H9 (cell line): Measurements from ENCODE around the gene PPP3CB. TPM values are rescaled to one million over a fixed set of nuclear protein-coding genes. Genes with fewer than 3 reads are reported as not detected.
A peak's percentile ranks its signal among the peaks of the same experiment; 100 is the strongest.

Experiments used
- DNase-seq: peaks from one replicate; pipeline ENCODE4 v3.0.0-alpha.2; 2017
- H2AFZ ChIP-seq: one replicate; pipeline ENCODE4 v1.6.1; 2013; ENCODE audit warnings: mild to moderate bottlenecking, low read length, control low read depth, moderate library complexity
- H2AK5ac ChIP-seq: 2 replicates; pipeline ENCODE4 v1.6.1; 2013; ENCODE audit warnings: low read length, control low read depth, mixed read lengths; ENCODE audit not compliant: insufficient read length
- H2BK120ac ChIP-seq: one replicate; pipeline ENCODE4 v1.6.1; 2013; ENCODE audit warnings: low read depth, mild to moderate bottlenecking, low read length, control low read depth, inconsistent platforms; ENCODE audit not compliant: poor library complexity, severe bottlenecking
- H2BK12ac ChIP-seq: 2 replicates; pipeline ENCODE4 v1.6.1; 2013; ENCODE audit warnings: low read length, control low read depth, mixed read lengths, low read depth; ENCODE audit not compliant: insufficient read length
- H2BK15ac ChIP-seq: 2 replicates; pipeline ENCODE4 v1.6.1; 2013; ENCODE audit warnings: low read depth, low read length, control low read depth
- H2BK20ac ChIP-seq: one replicate; pipeline ENCODE4 v1.6.1; 2013; ENCODE audit warnings: low read depth, mild to moderate bottlenecking, low read length, control low read depth, inconsistent platforms; ENCODE audit not compliant: poor library complexity, severe bottlenecking
- H2BK5ac ChIP-seq: 2 replicates; pipeline ENCODE4 v1.6.1; 2013; ENCODE audit warnings: low read length, control low read depth, mixed read lengths; ENCODE audit not compliant: insufficient read length
- H3K14ac ChIP-seq: 2 replicates; pipeline ENCODE4 v1.6.1; 2013; ENCODE audit warnings: low read length, control low read depth; ENCODE audit not compliant: insufficient read depth
- H3K18ac ChIP-seq: 2 replicates; pipeline ENCODE4 v1.6.1; 2013; ENCODE audit warnings: low read depth, mild to moderate bottlenecking, mixed read lengths, low read length, control low read depth; ENCODE audit not compliant: insufficient read length
- H3K23ac ChIP-seq: 2 replicates; pipeline ENCODE4 v1.6.1; 2013; ENCODE audit warnings: low read length, control low read depth, mixed read lengths, low read depth; ENCODE audit not compliant: insufficient read length
- H3K23me2 ChIP-seq: 2 replicates; pipeline ENCODE4 v1.6.1; 2013; ENCODE audit warnings: low read depth, mild to moderate bottlenecking, mixed read lengths, low read length, control low read depth; ENCODE audit not compliant: insufficient read length, poor library complexity, severe bottlenecking
- H3K27ac ChIP-seq: 2 replicates; pipeline ENCODE4 v1.5.1; 2013; ENCODE audit warnings: low read length, control low read depth, mixed read lengths, low read depth; ENCODE audit not compliant: insufficient read length
- H3K27me3 ChIP-seq: 2 replicates; pipeline ENCODE4 v1.6.1; 2013; ENCODE audit warnings: low read length, control low read depth, inconsistent platforms; ENCODE audit not compliant: insufficient read depth
- H3K4ac ChIP-seq: 2 replicates; pipeline ENCODE4 v1.6.1; 2013; ENCODE audit warnings: low read depth, mild to moderate bottlenecking, control low read depth, inconsistent platforms, low read length, moderate library complexity
- H3K4me1 ChIP-seq: 2 replicates; pipeline ENCODE4 v1.6.1; 2013; ENCODE audit warnings: low read length, control low read depth, inconsistent platforms; ENCODE audit not compliant: insufficient read depth
- H3K4me2 ChIP-seq: 2 replicates; pipeline ENCODE4 v1.6.1; 2013; ENCODE audit warnings: low read length, control low read depth, mixed read lengths; ENCODE audit not compliant: insufficient read length, insufficient read depth
- H3K56ac ChIP-seq: 2 replicates; pipeline ENCODE4 v1.6.1; 2013; ENCODE audit warnings: low read depth, mild to moderate bottlenecking, mixed read lengths, low read length, control low read depth; ENCODE audit not compliant: insufficient read length
- H3K79me1 ChIP-seq: 2 replicates; pipeline ENCODE4 v1.6.1; 2013; ENCODE audit warnings: low read depth, mild to moderate bottlenecking, moderate library complexity, low read length, control low read depth, inconsistent platforms; ENCODE audit not compliant: insufficient read depth, poor library complexity, severe bottlenecking
- H3K79me2 ChIP-seq: 2 replicates; pipeline ENCODE4 v1.6.1; 2013; ENCODE audit warnings: low read length, control low read depth, inconsistent platforms; ENCODE audit not compliant: insufficient read depth
- H3K9ac ChIP-seq: 2 replicates; pipeline ENCODE4 v1.6.1; 2013; ENCODE audit warnings: low read length, control low read depth, mixed read lengths; ENCODE audit not compliant: insufficient read length; ENCODE audit errors: extremely low read depth
- H3K9me3 ChIP-seq: one replicate; pipeline ENCODE4 v1.6.1; 2013; ENCODE audit warnings: low read depth, low read length, inconsistent platforms; ENCODE audit not compliant: control insufficient read depth
- H3T11ph ChIP-seq: one replicate; pipeline ENCODE4 v1.6.1; 2013; ENCODE audit warnings: mild to moderate bottlenecking, low read length, control low read depth, inconsistent platforms
- H4K20me1 ChIP-seq: one replicate; pipeline ENCODE4 v1.6.1; 2013; ENCODE audit not compliant: control insufficient read depth, insufficient read length, insufficient read depth
- H4K5ac ChIP-seq: 2 replicates; pipeline ENCODE4 v1.6.1; 2013; ENCODE audit warnings: low read depth, mild to moderate bottlenecking, mixed read lengths, low read length, control low read depth; ENCODE audit not compliant: insufficient read length
- H4K8ac ChIP-seq: replicated peaks from 2 replicates; pipeline ENCODE4 v1.6.1; 2013; ENCODE audit warnings: low read length, control low read depth, mixed read lengths, low read depth; ENCODE audit not compliant: insufficient read length
- H4K91ac ChIP-seq: 2 replicates; pipeline ENCODE4 v1.6.1; 2013; ENCODE audit warnings: low read depth, mild to moderate bottlenecking, moderate library complexity, mixed read lengths, low read length, control low read depth; ENCODE audit not compliant: insufficient read length
- H3K27ac Mint-ChIP-seq, 3 experiments: 2 replicates in 2 of 3; 3 replicates in 1 of 3; pipeline ENCODE4 v1.8.0; 2020 to 2021; ENCODE audit warnings: mixed read lengths in 3 of 3, mild to moderate bottlenecking in 1 of 3, moderate library complexity in 1 of 3
- H3K27me3 Mint-ChIP-seq: 2 replicates; pipeline ENCODE4 v1.8.0; 2021; ENCODE audit warnings: low read depth, mild to moderate bottlenecking, moderate library complexity, mixed read lengths
- H3K36me3 Mint-ChIP-seq, 3 experiments: 2 replicates in 2 of 3; 3 replicates in 1 of 3; pipeline ENCODE4 v1.8.0; 2020 to 2021; ENCODE audit warnings: low read depth in 3 of 3, mixed read lengths in 3 of 3; ENCODE audit not compliant: insufficient read depth in 1 of 3
- H3K4me1 Mint-ChIP-seq, 2 experiments: 2 replicates each; pipeline ENCODE4 v1.8.0; 2020; ENCODE audit warnings: mixed read lengths in 2 of 2
- H3K4me3 Mint-ChIP-seq, 2 experiments: 2 replicates in 1 of 2; 3 replicates in 1 of 2; pipeline ENCODE4 v1.8.0; 2020 to 2021; ENCODE audit warnings: mild to moderate bottlenecking in 2 of 2, mixed read lengths in 2 of 2, moderate library complexity in 1 of 2
- H3K9me3 Mint-ChIP-seq, 2 experiments: 2 replicates in 1 of 2; 3 replicates in 1 of 2; pipeline ENCODE4 v1.8.0; 2020; ENCODE audit warnings: mild to moderate bottlenecking in 2 of 2, mixed read lengths in 2 of 2, moderate library complexity in 1 of 2
- CTCF ChIP-seq: fragments of 200-600 bp; sonication (generic); conservative IDR thresholded peaks from 3 replicates; pipeline ENCODE4 v1.8.0; 2021; ENCODE audit warnings: antibody characterized with exemption, mild to moderate bottlenecking
- WGBS: extraction: QIAGEN DNeasy Blood & Tissue Kit; methylation state at CpG from one replicate; pipeline ENCODE4 v1.1.7; 2013; ENCODE audit warnings: missing lambda C conversion rate, low lambda C conversion rate, mixed read lengths; ENCODE audit not compliant: insufficient read length; ENCODE audit errors: extremely low coverage; 5-methylcytosine and 5-hydroxymethylcytosine counted together
- total RNA-seq: library from RNA; stranded (reverse); gene quantifications from 2 replicates; pipeline ENCODE4 v1.2.1, GENCODE V29; 2021

Gene PPP3CB
- total RNA-seq, 1 experiment from 2014 or later, result 37.3 TPM

- peaks cover 13 to 20% (median 14%) of the 10 kb centered on the region in 3 experiments; a peak in 6 of 7 replicates for H3K36me3 Mint-ChIP-seq
- no peaks in the 10 kb centered on the region for H3K23me2 ChIP-seq
- H3K79me1 ChIP-seq, result no peaks in the 10 kb centered on the region
- H3K56ac ChIP-seq, result no peak overlapping the region
- no peak overlapping the region for H4K8ac ChIP-seq
- no peak overlapping the region for H2BK12ac ChIP-seq
- H3K14ac ChIP-seq, result no peak overlapping the region
- H3K9me3 ChIP-seq, result no peaks in the 10 kb centered on the region
- no peak overlapping the region for H2BK15ac ChIP-seq
- H2AK5ac ChIP-seq, result no peak overlapping the region
- H3K27me3 Mint-ChIP-seq, result no peaks in the 10 kb centered on the region
- H3K4me1 ChIP-seq, result no peaks in the 10 kb centered on the region
- whole genome bisulfite sequencing, result no CpG with 5 or more reads among the region's 2 CpGs
- no peak overlapping the region for H4K91ac ChIP-seq
- no peaks in the 10 kb centered on the region for H3K79me2 ChIP-seq
- H3K27ac Mint-ChIP-seq, result peak overlapping the region in 1 of 3 experiments; percentile 18; a peak in 1 of 7 replicates
- no peak overlapping the region for H3K4me3 Mint-ChIP-seq
- no peak overlapping the region for H2BK5ac ChIP-seq
- H3K9ac ChIP-seq, result no peak overlapping the region
- no peak overlapping the region for H2BK120ac ChIP-seq
- no peak for DNase-seq
- H3T11ph ChIP-seq, result no peak overlapping the region
- H3K23ac ChIP-seq, result no peak overlapping the region
- no peaks in the 10 kb centered on the region for H3K9me3 Mint-ChIP-seq
- no peak overlapping the region for H3K4ac ChIP-seq
- no peak overlapping the region for H3K27ac ChIP-seq
- no peak for TF ChIP-seq CTCF
- no peak overlapping the region for H2AFZ ChIP-seq
- no peaks in the 10 kb centered on the region for H3K4me1 Mint-ChIP-seq
- H3K18ac ChIP-seq, result no peak overlapping the region
- H4K20me1 ChIP-seq, result no peaks in the 10 kb centered on the region
- no peak overlapping the region for H2BK20ac ChIP-seq
- no peak overlapping the region for H3K4me2 ChIP-seq
- H4K5ac ChIP-seq, result no peak overlapping the region
- no peaks in the 10 kb centered on the region for H3K27me3 ChIP-seq
These were observed 49.5 kb upstream of the PPP3CB start for GRCh38 chr10:73545357-73545756.
